Measurements from ENCODE around the gene TNNC2. TPM values are rescaled to one million over a fixed set of nuclear protein-coding genes. Genes with fewer than 3 reads are reported as not detected.

Gene TNNC2
- total RNA-seq, 4 donors from 2014 or later: 0.91 to 1.6 TPM; not detected in 2

GRCh38 chr20:45860560-45861220 lies 33.6 kb upstream of the TNNC2 start:
- 69% methylated on average over 7 of the region's 7 CpGs for WGBS
- Histone ChIP-seq H3K27ac (no peak overlapping the region), H3K36me3 (no peaks in the 10 kb centered on the region), H3K4me1 (peaks cover 22% of the 10 kb centered on the region), H3K4me3 (no peak overlapping the region), H3K9me3 (no peaks in the 10 kb centered on the region), H3K27me3 (no peaks in the 10 kb centered on the region)
- DNase-seq (ENCODE audit: low spot score in 2 of 2): no peak
- TF ChIP-seq POLR2AphosphoS5 (IDR thresholded peaks at IDR 0.05): no peak
- no peak for TF ChIP-seq EP300 (IDR thresholded peaks at IDR 0.05)
- no peak for TF ChIP-seq CTCF (IDR thresholded peaks at IDR 0.05)
- no peak for TF ChIP-seq POLR2A (IDR thresholded peaks at IDR 0.05)

GRCh38 chr20:45859916-45860315 lies 32.8 kb upstream of the TNNC2 start:
- Histone ChIP-seq H3K9me3 (no peaks in the 10 kb centered on the region), H3K27ac (no peak overlapping the region), H3K36me3 (no peaks in the 10 kb centered on the region), H3K27me3 (no peaks in the 10 kb centered on the region), H3K4me1 (peaks cover 29% of the 10 kb centered on the region), H3K4me3 (no peak overlapping the region)
- TF ChIP-seq POLR2AphosphoS5 (IDR thresholded peaks at IDR 0.05) (no peak), CTCF (IDR thresholded peaks at IDR 0.05) (no peak), POLR2A (IDR thresholded peaks at IDR 0.05) (no peak), EP300 (IDR thresholded peaks at IDR 0.05) (no peak)
- no peak for DNase-seq (ENCODE audit: low spot score in 2 of 2)
- 92% methylated on average over 5 of the region's 5 CpGs for WGBS

GRCh38 chr20:45857882-45858216 lies 30.7 kb upstream of the TNNC2 start:
- peaks cover 32% of the 10 kb centered on the region for H3K4me1 ChIP-seq
- H3K9me3 ChIP-seq: no peaks in the 10 kb centered on the region

GRCh38 chr20:45857114-45857881 lies 30.2 kb upstream of the TNNC2 start, which contains the start of the genes ACOT8 and ZSWIM3:
ACOT8 (minus strand) TSS chr20:45857392; CDS start chr20:45857315, 77 bp downstream.
ZSWIM3 (plus strand) TSS chr20:45857614; CDS start chr20:45857826, 212 bp downstream.
- peaks cover 8% of the 10 kb centered on the region for H3K36me3 ChIP-seq
- H3K4me3 ChIP-seq: peak within 1 kb of the TSS; percentile 79
- H3K27ac ChIP-seq: peak within 1 kb of the TSS; percentile 70
- TF ChIP-seq CTCF (IDR thresholded peaks at IDR 0.05): no peak
- TF ChIP-seq POLR2A (IDR thresholded peaks at IDR 0.05): peak in 1 of 2 donors; percentile 78
- TF ChIP-seq EP300 (IDR thresholded peaks at IDR 0.05): no peak
- TF ChIP-seq POLR2AphosphoS5 (IDR thresholded peaks at IDR 0.05): peak in 1 of 3 donors; percentile 50
- no peaks in the 10 kb centered on the region for H3K27me3 ChIP-seq
- WGBS: 4% methylated on average over 5 of the region's 36 CpGs
- peak; percentile 96 to 97 for DNase-seq (ENCODE audit: low spot score in 2 of 2)
- H3K9me3 ChIP-seq: no peaks in the 10 kb centered on the region
- H3K4me1 ChIP-seq: peaks cover 32% of the 10 kb centered on the region

More at GRCh38 chr20:45857882-45858216, 30.7 kb upstream of the TNNC2 start:
- H3K36me3 ChIP-seq: peaks cover 8% of the 10 kb centered on the region
- H3K27me3 ChIP-seq: no peaks in the 10 kb centered on the region
- peak overlapping the region; percentile 52 for H3K27ac ChIP-seq
- WGBS: 15% methylated on average over 13 of the region's 13 CpGs
- DNase-seq (ENCODE audit: low spot score in 2 of 2): no peak
- peak overlapping the region; percentile 79 for H3K4me3 ChIP-seq
- TF ChIP-seq EP300 (IDR thresholded peaks at IDR 0.05): no peak
- TF ChIP-seq POLR2AphosphoS5 (IDR thresholded peaks at IDR 0.05): no peak
- TF ChIP-seq POLR2A (IDR thresholded peaks at IDR 0.05): no peak

- H3K9me3 ChIP-seq: no peaks in the 10 kb centered on the region
- DNase-seq (ENCODE audit: low spot score in 2 of 2): no peak
- H3K27ac ChIP-seq: no peak overlapping the region
- H3K4me1 ChIP-seq: peaks cover 32% of the 10 kb centered on the region
- TF ChIP-seq POLR2A (IDR thresholded peaks at IDR 0.05): no peak
- no peak for TF ChIP-seq EP300 (IDR thresholded peaks at IDR 0.05)
- no peak for TF ChIP-seq CTCF (IDR thresholded peaks at IDR 0.05)
- TF ChIP-seq POLR2AphosphoS5 (IDR thresholded peaks at IDR 0.05): no peak
- H3K27me3 ChIP-seq: no peaks in the 10 kb centered on the region
- 95% methylated on average over 2 of the region's 2 CpGs for WGBS
- peaks cover 27% of the 10 kb centered on the region for H3K36me3 ChIP-seq
- H3K4me3 ChIP-seq: no peak overlapping the region
Observed at GRCh38 chr20:45853484-45853883, 26.4 kb upstream of the TNNC2 start.
